GM21526 (cell line): ENCODE measurements around the gene DDX51.
"Not testable (repeated sequence)": the region's sequence is repeated elsewhere in the genome, so short reads cannot be mapped to it uniquely, and the experiment has no call there.

ENCODE experiments used
- ATAC-seq: cut with Tn5 transposase; IDR thresholded peaks from one replicate; pipeline ENCODE4 v1.9.1; 2021; ENCODE audit warnings: moderate library complexity; ENCODE audit not compliant: unreplicated experiment, low FRiP score

DDX51 gene

DNA sequence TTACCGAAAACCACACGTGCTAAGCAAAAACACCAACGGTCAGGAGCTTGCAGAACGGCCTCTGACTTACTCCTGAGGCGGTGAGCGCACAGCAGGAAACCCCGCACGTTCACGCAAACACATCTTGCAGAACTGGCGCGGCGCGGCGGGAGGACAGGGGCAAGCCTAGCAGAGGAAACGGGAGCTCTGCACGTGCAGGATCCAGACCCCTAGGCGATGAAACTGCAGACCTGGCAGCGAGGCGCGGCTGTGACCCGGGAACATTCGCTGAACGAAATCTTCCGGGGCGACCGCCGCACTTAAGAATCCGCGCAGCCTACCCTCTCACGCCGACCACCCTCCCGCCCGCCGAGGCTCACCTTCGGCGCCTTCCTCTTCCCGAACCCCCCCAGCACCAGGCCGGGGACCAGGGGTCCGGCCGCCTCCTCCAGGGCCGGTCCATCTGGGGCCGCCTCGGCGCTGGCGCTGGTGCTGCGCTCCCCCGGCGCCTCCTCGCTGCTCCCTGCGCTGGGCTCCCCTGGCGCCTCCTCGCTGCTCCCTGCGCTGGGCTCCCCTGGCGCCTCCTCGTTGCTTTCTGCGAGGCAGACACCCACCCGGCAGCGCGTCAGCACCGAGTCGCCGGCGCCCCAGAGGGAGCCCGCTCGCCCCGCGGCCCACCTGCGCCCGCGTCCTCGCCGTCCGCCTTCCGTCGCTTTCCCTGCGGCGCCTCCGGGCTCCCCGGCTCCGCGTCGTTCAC, 615 bp downstream of the DDX51 start:
- ATAC-seq = peak; percentile 31

GRCh38 chr12:132142679-132143335, 1.3 kb downstream of the DDX51 start:
- no peak for ATAC-seq

- no peak for ATAC-seq
Observed at GRCh38 chr12:132141976-132142678, 2.0 kb downstream of the DDX51 start.

DNA sequence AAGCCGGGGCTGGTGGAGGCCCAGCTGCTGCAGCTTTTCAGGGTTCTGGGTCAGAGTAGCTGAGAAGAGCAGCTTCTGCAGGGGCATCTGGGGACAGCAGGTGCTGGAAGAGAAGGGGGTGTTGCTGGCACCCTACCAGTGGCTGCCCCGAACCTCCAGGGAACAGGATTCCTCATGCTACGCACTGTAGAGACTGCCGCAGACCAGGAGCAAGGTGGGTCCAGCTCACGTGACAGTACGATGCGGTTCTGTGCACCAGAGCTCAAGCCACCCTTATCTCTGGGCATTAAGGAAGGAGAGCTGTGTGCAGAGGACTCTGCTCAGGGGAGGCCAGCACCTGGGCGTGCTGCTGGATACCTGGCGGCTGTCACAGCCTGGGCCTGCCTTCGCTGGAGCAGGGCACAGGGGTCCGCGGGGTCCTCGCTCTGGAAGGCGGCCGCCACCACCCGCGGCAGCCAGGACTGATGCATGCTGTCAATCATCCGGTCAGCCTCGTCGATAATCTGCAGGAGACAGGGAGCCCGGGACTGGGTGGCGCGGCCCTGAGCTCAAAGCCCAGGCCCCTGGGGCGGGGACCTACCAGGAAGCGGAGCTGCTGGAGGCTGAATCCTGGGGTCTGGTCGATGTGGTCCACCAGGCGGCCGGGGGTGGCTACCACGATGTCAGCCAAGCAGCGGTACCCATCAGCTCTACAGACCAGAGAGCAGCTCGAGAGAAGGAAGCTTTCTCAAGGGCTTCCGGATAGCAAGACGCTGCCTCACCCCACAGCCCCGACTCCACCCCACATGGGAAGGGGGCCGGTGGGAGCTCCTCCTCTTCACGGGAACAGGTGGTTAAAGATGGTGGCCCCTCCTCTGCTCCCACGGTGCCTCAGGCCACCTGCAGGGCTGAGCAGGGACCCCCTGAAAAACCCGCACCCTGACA, 2.9 kb downstream of the DDX51 start:
- no peak for ATAC-seq

DNA sequence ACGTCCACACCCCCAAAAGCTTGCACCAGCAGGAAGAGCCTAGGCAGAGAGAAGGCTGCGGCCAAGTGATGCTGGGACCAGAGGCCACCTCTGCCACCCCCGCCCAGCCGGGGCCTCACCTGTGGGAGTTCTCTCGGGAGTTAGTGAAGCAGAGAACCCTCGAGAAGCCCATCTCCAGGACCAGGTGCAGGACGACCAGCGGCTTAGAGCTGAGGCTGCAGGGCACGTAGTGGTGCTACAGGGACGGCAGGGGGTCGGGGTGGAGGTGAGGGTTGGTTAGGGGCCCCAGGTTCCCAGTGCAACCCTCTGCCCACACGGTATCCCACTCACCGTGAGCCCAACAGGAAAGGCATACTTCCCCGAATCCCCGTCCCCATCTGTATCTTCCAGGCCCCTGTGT, 3.6 kb downstream of the DDX51 start:
- ATAC-seq = no peak

GRCh38 chr12:132139912-132140311, 4.2 kb downstream of the DDX51 start:
- no peak for ATAC-seq

DNA sequence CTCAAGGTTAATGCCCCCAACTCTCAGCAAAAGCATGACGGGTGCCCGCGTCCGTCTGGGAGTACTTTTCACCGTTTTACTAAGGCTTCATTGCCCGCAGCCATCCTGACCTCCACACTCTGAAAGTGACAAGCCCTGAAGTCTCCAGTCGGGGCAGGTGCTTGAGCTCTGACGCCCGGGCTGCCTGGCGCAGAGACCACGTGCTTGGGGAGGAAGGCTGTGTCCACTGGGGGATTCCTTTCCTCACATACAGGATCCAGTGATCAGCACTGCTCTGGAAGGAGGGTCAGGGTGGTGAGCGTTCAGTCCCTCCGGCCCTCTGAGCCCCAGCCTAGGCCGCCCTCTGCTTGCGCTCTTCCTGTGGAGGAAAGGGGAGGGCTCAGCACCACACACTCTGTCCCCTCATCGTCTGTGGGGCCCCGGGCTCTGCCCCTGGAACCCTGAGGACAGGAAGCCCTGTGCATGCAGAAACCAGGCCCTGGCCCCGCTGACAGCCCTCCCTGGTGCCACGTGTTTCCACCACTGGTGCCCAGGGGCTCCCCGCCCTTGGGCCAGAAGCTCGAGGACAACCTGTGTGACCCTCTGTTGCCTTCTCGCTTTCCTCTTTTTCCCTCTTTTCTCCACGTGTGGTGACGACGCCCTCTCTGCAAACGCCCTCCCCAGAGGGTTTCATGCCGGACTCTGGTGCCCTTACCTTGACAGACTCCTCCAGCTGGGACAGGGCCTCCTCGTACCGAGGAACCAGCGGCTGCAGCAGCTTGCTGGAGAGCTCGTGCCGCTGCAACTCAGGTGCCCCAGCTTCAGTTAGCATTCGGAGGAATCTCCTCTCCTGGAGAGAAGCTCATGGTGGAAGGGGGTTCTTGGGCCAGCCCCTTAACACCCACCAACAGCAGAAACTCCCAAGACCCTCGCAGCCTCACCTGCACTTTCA, 4.9 kb downstream of the DDX51 start:
- ATAC-seq = no peak

DNA sequence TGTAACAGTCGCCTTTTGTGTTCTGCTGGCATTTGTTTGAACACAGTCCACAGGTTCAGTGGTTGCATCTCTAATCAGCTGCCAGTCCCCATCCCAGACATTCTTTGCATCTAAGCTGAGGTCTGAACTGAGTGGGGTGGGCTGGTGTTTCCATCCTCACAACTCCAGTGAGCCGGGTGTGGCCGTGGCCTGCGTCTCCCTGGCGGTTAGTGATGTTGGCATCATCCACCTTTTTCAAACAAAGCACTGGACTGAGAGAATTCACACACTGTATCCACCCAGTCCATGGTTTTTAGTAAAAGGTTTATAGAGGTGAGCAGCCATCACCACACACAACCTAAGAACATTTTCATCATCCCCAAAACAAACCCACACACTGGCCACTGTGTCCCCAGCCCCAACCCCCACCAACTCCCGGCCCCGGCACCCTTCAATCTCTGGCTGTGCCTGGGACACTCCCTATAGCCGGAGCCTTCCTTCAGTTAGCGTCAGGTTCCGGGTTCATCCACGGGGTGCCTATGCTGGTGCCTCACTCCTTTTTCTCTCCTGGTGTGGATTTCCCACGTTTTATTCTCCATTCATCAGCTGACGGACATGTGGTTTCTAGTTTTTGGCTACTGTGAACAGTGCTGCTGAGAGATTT, 6.5 kb downstream of the DDX51 start:
- no peak for ATAC-seq

- ATAC-seq = not testable (repeated sequence)
Observed at GRCh38 chr12:132136226-132136625, 7.9 kb downstream of the DDX51 start.

DNA sequence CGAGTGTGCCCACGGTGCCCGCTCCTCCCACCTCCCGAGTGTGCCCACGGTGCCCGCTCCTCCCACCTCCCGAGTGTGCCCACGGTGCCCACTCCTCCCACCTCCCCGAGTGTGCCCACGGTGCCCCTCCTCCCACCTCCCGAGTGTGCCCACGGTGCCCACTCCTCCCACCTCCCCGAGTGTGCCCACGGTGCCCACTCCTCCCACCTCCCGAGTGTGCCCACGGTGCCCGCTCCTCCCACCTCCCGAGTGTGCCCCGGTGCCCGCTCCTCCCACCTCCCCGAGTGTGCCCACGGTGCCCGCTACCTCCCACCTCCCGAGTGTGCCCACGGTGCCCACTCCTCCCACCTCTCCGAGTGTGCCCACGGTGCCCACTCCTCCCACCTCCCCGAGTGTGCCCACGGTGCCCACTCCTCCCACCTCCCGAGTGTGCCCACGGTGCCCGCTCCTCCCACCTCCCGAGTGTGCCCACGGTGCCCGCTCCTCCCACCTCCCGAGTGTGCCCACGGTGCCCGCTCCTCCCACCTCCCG, 9.4 kb downstream of the DDX51 start:
- not testable (repeated sequence) for ATAC-seq

GRCh38 chr12:132133952-132134652, 10.0 kb downstream of the DDX51 start:
- no peak for ATAC-seq

- no peak for ATAC-seq
Observed at GRCh38 chr12:132132609-132133430, 11.3 kb downstream of the DDX51 start.

DNA sequence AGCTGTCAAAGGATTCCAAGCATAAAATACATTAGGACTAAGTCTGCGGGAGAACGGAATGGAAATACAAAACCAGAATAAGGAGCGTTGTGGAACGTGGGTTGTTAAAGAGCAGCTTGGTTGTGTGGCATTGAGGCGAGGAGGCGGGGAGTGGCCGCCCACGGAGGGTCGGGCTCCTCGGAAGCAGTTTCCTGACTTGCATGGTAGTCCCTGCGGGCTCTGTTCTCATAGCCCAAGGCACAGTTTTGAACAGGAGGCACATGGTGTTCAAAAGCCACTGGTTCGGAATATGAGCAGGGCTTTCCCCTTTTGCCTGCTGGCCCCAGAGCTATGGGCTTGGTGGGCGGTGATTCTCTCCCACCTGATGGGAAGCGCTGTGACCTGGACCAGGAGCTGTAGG, 12.2 kb downstream of the DDX51 start:
- ATAC-seq = no peak

DNA sequence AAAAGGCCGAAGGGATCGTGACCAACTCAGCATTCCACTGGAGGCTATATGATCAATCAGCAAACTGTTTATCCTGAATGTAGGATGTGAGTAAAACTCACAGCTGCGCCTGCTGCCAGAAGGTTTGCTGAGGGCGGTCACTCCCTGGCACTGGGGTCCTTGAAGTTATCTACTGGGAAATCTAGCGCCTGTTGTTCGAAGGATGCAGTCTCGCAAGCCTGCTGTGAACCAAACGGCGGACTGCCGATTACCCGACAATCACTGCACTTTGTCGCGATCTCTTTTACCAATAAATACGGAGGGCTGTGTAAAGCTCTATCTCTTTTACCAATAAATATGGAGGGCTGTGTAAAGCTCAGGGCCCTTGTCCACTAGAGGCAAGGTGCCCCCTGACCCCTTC, 12.9 kb downstream of the DDX51 start:
- no peak for ATAC-seq

- no peak for ATAC-seq
Observed at GRCh38 chr12:132130690-132131089, 13.4 kb downstream of the DDX51 start.

DNA sequence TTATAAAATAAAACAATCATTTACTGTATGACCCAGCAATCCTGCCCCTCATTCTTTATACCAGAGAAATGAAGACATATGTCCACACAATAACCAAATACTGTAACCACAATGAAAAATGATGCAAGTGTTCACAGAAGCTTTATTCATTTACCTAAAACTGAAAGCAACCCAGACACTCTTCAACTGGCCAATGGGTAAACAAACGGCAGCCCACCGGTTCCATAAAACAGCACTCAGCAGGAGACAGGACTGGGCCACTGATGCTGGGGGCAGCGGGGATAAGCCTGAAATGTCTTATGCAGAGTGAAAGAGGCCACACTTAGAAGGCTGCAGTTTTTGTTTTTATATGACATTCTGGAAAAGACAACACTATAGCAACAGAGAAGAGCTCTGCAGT, 15.1 kb downstream of the DDX51 start:
- no peak for ATAC-seq

DNA sequence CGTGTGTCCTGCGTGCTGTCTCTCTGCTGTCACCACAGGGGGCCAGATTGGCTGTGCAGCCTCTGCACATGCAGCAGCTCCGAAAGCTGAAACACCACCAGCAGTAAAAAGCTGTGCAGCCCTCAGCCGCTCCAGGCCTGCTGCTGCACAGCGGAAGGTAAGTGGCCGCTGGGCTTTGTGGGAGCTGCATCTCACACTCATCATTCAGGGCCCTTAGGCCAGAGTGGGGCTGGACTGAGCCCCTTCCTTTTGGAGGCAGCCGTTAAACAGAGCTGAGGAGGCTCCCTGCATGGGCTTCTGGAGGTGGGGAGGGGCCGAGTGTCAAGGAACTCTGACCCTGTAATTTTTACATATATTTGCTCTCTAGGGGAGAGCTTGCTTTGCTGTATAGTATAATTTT, 17.1 kb downstream of the DDX51 start:
- ATAC-seq = no peak
